Measurements from ENCODE around the gene ZMYM2. TPM values are rescaled to one million over a fixed set of nuclear protein-coding genes. Genes with fewer than 3 reads are reported as not detected.
A peak's percentile ranks its signal among the peaks of the same experiment; 100 is the strongest.
"Not testable (repeated sequence)": the region's sequence is repeated elsewhere in the genome, so short reads cannot be mapped to it uniquely, and the experiment has no call there.

Gene ZMYM2
- total RNA-seq, 1 donor from 2014 or later = 87.6 TPM

GRCh38 chr13:19982447-19983043 lies 24.0 kb downstream of the ZMYM2 start:
- DNase-seq (ENCODE audit: low spot score) = no peak

DNA sequence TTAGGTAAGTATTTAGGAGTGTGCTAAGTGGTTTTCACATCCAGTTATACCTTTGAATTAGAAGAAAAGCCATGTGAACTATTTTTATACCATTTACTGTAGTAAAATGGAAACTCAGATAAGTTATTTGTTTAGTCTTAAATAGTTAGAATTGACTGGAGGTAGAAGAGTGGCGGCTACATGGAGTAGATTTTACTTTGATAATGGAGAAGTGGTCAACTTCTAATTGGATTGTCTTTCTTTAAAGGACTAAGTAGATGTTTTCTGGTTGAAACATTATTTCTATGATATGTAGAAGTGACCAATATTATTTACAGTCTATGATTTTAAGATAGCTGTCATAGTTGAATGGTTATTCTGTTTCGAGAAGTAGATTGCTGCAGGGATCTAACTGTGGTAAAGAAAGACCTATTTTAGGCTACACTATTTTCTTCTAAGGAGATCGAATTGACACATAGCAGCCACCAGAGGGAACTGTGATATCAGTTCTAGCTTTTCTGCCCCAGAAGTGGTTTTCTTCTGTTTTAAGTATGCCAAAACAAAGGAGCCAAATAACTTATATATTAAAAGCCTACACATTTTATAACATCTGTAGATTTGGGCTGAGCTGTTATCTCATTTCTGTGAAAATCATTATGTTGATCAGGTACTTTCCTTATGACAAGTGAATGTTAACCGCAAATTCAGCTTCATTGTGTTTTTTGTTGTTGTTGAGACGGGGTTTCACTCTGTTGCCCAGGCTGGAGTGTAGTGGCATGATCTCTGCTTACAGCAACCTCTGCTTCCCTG lies 26.1 kb downstream of the ZMYM2 start:
- DNase-seq (ENCODE audit: low spot score) = peak; percentile 21

GRCh38 chr13:19985219-19985556 lies 26.7 kb downstream of the ZMYM2 start:
- no peak for DNase-seq (ENCODE audit: low spot score)

DNA sequence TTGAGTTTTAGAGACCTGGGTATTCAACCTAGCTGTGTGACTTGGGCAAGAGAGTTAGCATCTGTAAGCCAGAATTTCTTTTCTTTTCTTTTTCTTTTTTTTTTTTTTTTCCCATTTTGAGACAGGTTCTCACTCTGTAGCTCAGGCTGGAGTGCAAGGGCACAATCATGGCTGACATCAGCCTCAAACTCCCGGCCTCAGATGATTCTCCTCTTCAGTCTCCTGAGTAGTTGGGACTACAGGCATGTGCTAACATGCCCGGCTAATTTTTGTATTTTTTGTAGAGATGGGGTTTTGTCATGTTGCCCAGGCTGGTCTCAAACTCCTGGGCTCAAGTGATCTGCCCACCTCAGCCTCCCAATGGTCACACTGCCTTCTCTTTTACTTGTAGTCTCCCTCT lies 33.0 kb downstream of the ZMYM2 start:
- DNase-seq (ENCODE audit: low spot score) = no peak

- no peak for DNase-seq (ENCODE audit: low spot score)
Measured at GRCh38 chr13:19993024-19993423, 34.5 kb downstream of the ZMYM2 start.

GRCh38 chr13:19998960-19999359 lies 40.4 kb downstream of the ZMYM2 start:
- DNase-seq (ENCODE audit: low spot score) = no peak

- DNase-seq (ENCODE audit: low spot score) = no peak
Measured at GRCh38 chr13:20000062-20000552, 41.6 kb downstream of the ZMYM2 start.

GRCh38 chr13:20001366-20002190 lies 43.1 kb downstream of the ZMYM2 start:
- DNase-seq (ENCODE audit: low spot score) = peak; percentile 34

DNA sequence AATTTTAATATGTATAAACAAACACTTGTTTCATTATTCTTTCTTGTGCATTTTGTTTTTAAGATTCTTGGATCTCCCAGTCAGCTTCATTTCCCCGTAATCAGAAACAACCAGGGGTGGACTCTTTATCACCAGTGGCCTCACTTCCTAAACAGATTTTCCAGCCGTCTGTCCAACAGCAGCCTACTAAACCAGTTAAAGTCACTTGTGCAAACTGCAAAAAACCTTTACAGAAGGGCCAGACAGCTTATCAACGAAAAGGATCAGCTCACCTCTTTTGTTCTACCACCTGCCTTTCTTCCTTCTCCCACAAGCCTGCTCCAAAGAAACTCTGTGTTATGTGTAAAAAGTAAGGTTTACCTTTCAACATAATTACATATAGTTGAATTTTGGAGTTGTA lies 44.3 kb downstream of the ZMYM2 start:
- peak; percentile 7 for DNase-seq (ENCODE audit: low spot score)

GRCh38 chr13:20006206-20006605 lies 47.7 kb downstream of the ZMYM2 start:
- no peak for DNase-seq (ENCODE audit: low spot score)

GRCh38 chr13:20015763-20016162 lies 57.2 kb downstream of the ZMYM2 start:
- no peak for DNase-seq (ENCODE audit: low spot score)

- DNase-seq (ENCODE audit: low spot score) = no peak
Measured at GRCh38 chr13:20016649-20017364, 58.3 kb downstream of the ZMYM2 start.

DNA sequence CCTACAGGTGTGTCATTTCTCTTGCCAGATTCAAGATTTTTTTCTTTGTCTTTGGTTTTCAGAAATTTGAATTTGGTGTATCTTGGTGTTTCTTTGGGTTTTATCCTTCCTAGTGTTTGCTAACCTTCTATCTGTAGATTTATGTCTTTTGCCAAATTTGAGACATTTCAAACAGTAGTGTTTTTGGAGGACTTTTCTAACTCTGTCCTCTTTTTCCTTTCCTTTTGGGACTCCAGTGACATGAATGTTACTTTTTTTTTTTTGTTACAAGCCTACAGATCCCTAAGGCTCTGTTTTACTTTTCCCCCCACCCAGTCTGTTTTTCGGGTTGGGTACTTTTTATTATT lies 58.8 kb downstream of the ZMYM2 start:
- DNase-seq (ENCODE audit: low spot score) = no peak

DNA sequence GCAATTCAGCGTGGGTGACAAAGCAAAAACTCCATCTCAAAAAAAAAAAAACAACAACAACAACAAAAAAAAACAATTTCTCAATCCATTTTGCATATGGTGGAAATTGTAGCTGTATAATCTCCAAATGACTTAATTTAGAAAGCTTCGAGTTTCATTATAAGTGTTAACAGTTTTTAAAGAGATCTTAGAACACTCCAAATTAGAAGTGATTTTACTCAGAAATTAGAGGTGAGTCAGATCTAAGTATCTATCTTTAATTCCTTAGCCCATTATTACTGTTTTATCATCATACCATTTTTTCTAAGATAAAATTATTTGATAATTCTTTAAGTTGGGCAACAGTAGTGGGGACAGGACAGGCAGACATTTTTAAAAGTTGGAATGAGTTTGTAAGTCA lies 60.5 kb downstream of the ZMYM2 start:
- no peak for DNase-seq (ENCODE audit: low spot score)

DNA sequence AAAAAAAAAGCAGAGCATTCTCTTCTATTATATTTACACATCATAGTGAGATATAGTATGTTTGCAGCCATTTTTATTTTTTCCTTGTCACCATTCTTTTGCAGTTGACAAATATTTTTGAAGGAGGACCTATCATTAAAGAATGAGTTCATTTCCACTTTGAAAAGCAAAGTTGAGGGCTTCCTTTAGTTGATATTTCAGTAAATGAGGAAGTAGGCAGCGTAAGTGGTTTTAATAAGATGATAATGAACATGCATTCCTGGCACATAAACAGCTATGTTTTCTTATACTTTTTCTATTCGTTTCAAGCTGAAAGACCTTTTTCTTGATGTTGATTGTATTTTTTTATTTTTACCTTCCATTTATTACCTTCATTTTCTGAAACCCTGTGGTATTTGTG lies 66.2 kb downstream of the ZMYM2 start:
- no peak for DNase-seq (ENCODE audit: low spot score)

- no peak for DNase-seq (ENCODE audit: low spot score)
Measured at GRCh38 chr13:20028953-20029352, 70.4 kb downstream of the ZMYM2 start.

- no peak for DNase-seq (ENCODE audit: low spot score)
Measured at GRCh38 chr13:20033486-20033885, 75.0 kb downstream of the ZMYM2 start.

- no peak for DNase-seq (ENCODE audit: low spot score)
Measured at GRCh38 chr13:20035130-20035529, 76.6 kb downstream of the ZMYM2 start.

GRCh38 chr13:20037908-20038307 lies 79.4 kb downstream of the ZMYM2 start:
- no peak for DNase-seq (ENCODE audit: low spot score)

GRCh38 chr13:20042603-20043002 lies 84.1 kb downstream of the ZMYM2 start:
- DNase-seq (ENCODE audit: low spot score) = not testable (repeated sequence)

GRCh38 chr13:20043207-20043925 lies 84.8 kb downstream of the ZMYM2 start:
- no peak for DNase-seq (ENCODE audit: low spot score)

Measured in umbilical cord (tissue), 2 donors.